ENCODE results near the gene FEN1. TPM values are rescaled to one million over a fixed set of nuclear protein-coding genes. Genes with fewer than 3 reads are reported as not detected.

The FEN1 gene
- total and polyA plus RNA-seq, 2 of the 8 experiments (the other 6 are each of a cell fraction or from before 2014, with no cell fraction given): 52.6 to 86.1 TPM

DNA sequence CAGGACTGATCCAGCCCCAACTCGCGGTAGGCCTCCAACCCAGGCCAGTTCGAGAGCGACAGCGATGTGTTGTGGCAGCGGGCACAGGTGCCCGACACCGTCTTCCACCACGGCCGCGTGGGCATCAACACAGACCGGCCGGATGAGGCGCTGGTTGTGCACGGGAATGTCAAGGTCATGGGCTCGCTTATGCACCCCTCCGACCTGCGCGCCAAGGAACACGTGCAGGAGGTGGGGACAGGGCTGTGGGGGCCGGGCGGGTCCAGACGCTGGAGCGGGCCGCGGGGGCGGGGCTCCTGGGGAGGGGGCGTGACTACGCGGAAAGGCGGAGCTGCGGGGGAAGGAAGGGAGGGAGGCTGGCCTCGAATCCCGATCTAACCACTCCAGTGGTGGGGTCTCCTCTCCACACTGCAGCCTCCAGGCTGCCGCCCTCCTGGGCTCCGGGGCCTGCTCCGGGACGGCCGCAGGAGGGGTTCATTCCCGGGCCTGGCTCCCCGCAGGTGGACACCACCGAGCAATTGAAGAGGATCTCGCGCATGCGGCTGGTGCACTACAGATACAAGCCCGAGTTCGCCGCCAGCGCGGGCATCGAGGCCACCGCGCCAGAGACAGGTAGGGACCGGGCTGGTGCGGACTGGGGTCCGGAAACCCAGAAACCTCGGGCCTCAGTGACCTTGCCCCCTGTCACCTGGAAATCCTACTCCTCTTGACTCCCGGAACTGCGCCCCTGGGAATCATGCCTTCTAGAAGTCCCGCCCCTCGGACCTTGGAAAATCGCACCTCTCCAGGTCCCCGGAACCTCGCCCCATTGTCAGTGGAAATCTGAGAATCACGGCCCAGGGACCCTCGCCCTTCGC is 15.2 kb upstream of the FEN1 start:
- no peaks in the 10 kb centered on the region for H3K36me3 ChIP-seq (ENCODE audit: control insufficient read depth in 2 of 4, insufficient read depth in 4 of 4, low read length in 3 of 4)
- H3K23me2 ChIP-seq (ENCODE audit: low read depth, low read length): no peaks in the 10 kb centered on the region
- H3K9me3 ChIP-seq (ENCODE audit: insufficient read depth in 2 of 2, low read depth in 1 of 2, low read length in 1 of 2): no peaks in the 10 kb centered on the region
- H3K27me3 ChIP-seq (replicated peaks in 1 of 4; ENCODE audit: control insufficient read depth in 3 of 4, extremely low read depth in 1 of 4, insufficient read depth in 3 of 4, low read length in 3 of 4): no peaks in the 10 kb centered on the region; a peak in 1 of 7 replicates
- H2AFZ ChIP-seq (ENCODE audit: low read length): no peak overlapping the region
- no peaks in the 10 kb centered on the region for H4K20me1 ChIP-seq (replicated peaks in 1 of 2; ENCODE audit: control insufficient read depth in 1 of 2, insufficient read depth in 2 of 2, low read length in 2 of 2)
- no peak overlapping the region for H3K23ac ChIP-seq (ENCODE audit: insufficient read length)
- no peak overlapping the region for H3K4me3 ChIP-seq (ENCODE audit: extremely low read depth in 1 of 4, insufficient read depth in 2 of 4, low read depth in 3 of 4, low read length in 4 of 4)
- 0 out of 2 replicates have a peak overlapping the region, but pooled peaks have one; percentile 5 for H2BK5ac ChIP-seq (ENCODE audit: low read depth, low read length)
- no peak overlapping the region for H3K18ac ChIP-seq (ENCODE audit: extremely low read depth, low read length)
- no peak overlapping the region for H2BK20ac ChIP-seq (ENCODE audit: low read length)
- no peak overlapping the region for H3K9ac ChIP-seq (replicated peaks in 1 of 4; ENCODE audit: extremely low read depth in 1 of 4, low read depth in 3 of 4, low read length in 3 of 4)
- peaks cover 0 to 8% (median 6%) of the 10 kb centered on the region in 4 experiments; a peak in 6 of 7 replicates for H3K4me1 ChIP-seq (replicated peaks in 1 of 4; ENCODE audit: control insufficient read depth in 3 of 4, insufficient read depth in 4 of 4, low read length in 3 of 4)
- H4K5ac ChIP-seq (ENCODE audit: insufficient read length, low read depth, low read length): no peak overlapping the region
- H2BK120ac ChIP-seq (replicated peaks; ENCODE audit: low read depth, low read length): no peak overlapping the region
- ChIA-PET CTCF (ENCODE audit: partially characterized antibody) (interaction anchor here (0.9 to 7.2 kb wide), 12 partner anchors 10 to 316 kb away, joined by 3 to 48 read pairs (median 6); partner anchors contain the start of genes FEN1, MYRF and TMEM258), POLR2A (ENCODE audit: partially characterized antibody) (interaction anchor here (0.8 to 2.1 kb wide), 3 partner anchors 10 to 18 kb away, joined by 3 to 5 read pairs (median 5); partner anchors contain the start of genes FEN1 and TMEM258)
- H3K4ac ChIP-seq (replicated peaks; ENCODE audit: insufficient read length, low read depth, low read length): no peak overlapping the region
- peak in 1 of 2 experiments; percentile 92 for DNase-seq (ENCODE audit: low read depth in 1 of 2, low spot score in 2 of 2)
- H2BK15ac ChIP-seq (ENCODE audit: low read length): no peak overlapping the region
- H4K8ac ChIP-seq (ENCODE audit: extremely low read depth, insufficient read depth, low read length): peak overlapping the region; percentile 52; the same call in 1 of the 2 replicates
- 0 out of 4 replicates have a peak overlapping the region, but pooled peaks of 1 of the 2 experiments have one; percentile 12 for H3K4me2 ChIP-seq (ENCODE audit: insufficient read depth in 1 of 2, low read depth in 2 of 2, low read length in 2 of 2)
- H3K79me1 ChIP-seq (ENCODE audit: low read depth, low read length): no peaks in the 10 kb centered on the region
- 0 out of 2 replicates have a peak overlapping the region, but pooled peaks have one; percentile 41 for H3K27ac ChIP-seq (ENCODE audit: low read depth, low read length)
- H4K91ac ChIP-seq (replicated peaks; ENCODE audit: insufficient read length, low read length): no peak overlapping the region
- H2BK12ac ChIP-seq (ENCODE audit: low read depth, low read length): no peak overlapping the region
- no peak overlapping the region for H3K56ac ChIP-seq (replicated peaks; ENCODE audit: insufficient read length, low read depth, low read length)
- FAIRE-seq: no peak
- 85% methylated on average over 41 of the region's 67 CpGs; no CpG with 5 or more reads in 1 of the 2 experiments for WGBS, 2 experiments (ENCODE audit: extremely low coverage in 1 of 2, insufficient coverage in 1 of 2, insufficient read length in 1 of 2, insufficient replicate concordance in 2 of 2, low coverage in 1 of 2, low lambda C conversion rate in 2 of 2, missing lambda C conversion rate in 1 of 2)
- no peak overlapping the region for H2AK5ac ChIP-seq (ENCODE audit: low read depth, low read length)
- no peaks in the 10 kb centered on the region for H3K79me2 ChIP-seq (ENCODE audit: control insufficient read depth in 1 of 2, insufficient read depth in 2 of 2, low read length in 2 of 2)
- H3K14ac ChIP-seq (ENCODE audit: insufficient read length): no peak overlapping the region
- TF ChIP-seq CTBP2 (IDR thresholded peaks at IDR 0.05; ENCODE audit: borderline replicate concordance, insufficient read depth, insufficient read length, low read length) (no peak), RBBP5 (IDR thresholded peaks at IDR 0.05; ENCODE audit: borderline replicate concordance, low read depth, low read length) (no peak), SIN3A (conservative IDR thresholded peaks at IDR 0.05 in 1 of 2, IDR thresholded peaks at IDR 0.05 in 1 of 2; ENCODE audit: low read depth in 1 of 2, low read length in 2 of 2) (no peak), NANOG (IDR thresholded peaks at IDR 0.05; ENCODE audit: insufficient read depth, low read depth, low read length, poor library complexity, severe bottlenecking) (no peak), EP300 (IDR thresholded peaks at IDR 0.05; ENCODE audit: borderline replicate concordance in 1 of 2, low read depth in 2 of 2, low read length in 2 of 2) (no peak)
- TF ChIP-seq, protein P1, sequence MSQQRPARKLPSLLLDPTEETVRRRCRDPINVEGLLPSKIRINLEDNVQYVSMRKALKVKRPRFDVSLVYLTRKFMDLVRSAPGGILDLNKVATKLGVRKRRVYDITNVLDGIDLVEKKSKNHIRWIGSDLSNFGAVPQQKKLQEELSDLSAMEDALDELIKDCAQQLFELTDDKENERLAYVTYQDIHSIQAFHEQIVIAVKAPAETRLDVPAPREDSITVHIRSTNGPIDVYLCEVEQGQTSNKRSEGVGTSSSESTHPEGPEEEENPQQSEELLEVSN (IDR thresholded peaks at IDR 0.05): 0 out of 2 replicates have a peak, but pooled peaks have one; percentile 42
- TF ChIP-seq, protein P2, sequence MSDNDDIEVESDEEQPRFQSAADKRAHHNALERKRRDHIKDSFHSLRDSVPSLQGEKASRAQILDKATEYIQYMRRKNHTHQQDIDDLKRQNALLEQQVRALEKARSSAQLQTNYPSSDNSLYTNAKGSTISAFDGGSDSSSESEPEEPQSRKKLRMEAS (IDR thresholded peaks at IDR 0.05): peak; percentile 77
